Peyer's patch (tissue), 4 donors: ENCODE data around the gene DRAXIN. TPM values are rescaled to one million over a fixed set of nuclear protein-coding genes. Genes with fewer than 3 reads are reported as not detected.

ENCODE experiments used
- DNase-seq, 3 donors: peaks; one replicate each; pipeline ENCODE4 v3.0.0-alpha.2; 2017 to 2019
- H3K27ac ChIP-seq, 4 donors: fragments of 200-600 bp; sonication (generic); one replicate each; pipeline ENCODE4 v1.5.1; 2016 to 2019
- H3K27me3 ChIP-seq, 2 donors: fragments of 200-600 bp; sonication (generic); one replicate each; pipeline ENCODE4 v1.5.1; 2019
- H3K36me3 ChIP-seq, 3 donors: fragments of 200-600 bp; sonication (generic); one replicate each; pipeline ENCODE4 v1.5.1; 2016 to 2019
- H3K4me1 ChIP-seq, 4 donors: fragments of 200-600 bp; sonication (generic); one replicate each; pipeline ENCODE4 v1.5.1; 2016 to 2019
- H3K4me3 ChIP-seq, 4 donors: fragments of 200-600 bp; sonication (generic); 1 replicate in 3 of 4; 2 replicates in 1 of 4; pipeline ENCODE4 v1.5.1; 2016 to 2019; ENCODE audit warnings: mild to moderate bottlenecking in 1 of 4
- H3K9me3 ChIP-seq, 4 donors: fragments of 200-600 bp; sonication (generic); one replicate each; pipeline ENCODE4 v1.5.1; 2016 to 2019; ENCODE audit warnings: mild to moderate bottlenecking in 1 of 4
- CTCF ChIP-seq, 6 experiments: fragments of 450-650 bp in 4 of 6; fragments of 200-600 bp in 2 of 6; sonication (generic) in 1 of 6; IDR thresholded peaks; one replicate each; pipeline ENCODE4 v1.5.1; 2017 to 2019; ENCODE audit warnings: antibody characterized with exemption in 6 of 6, mild to moderate bottlenecking in 3 of 6, moderate library complexity in 1 of 6
- POLR2A ChIP-seq, 2 donors: fragments of 450-650 bp; IDR thresholded peaks; one replicate each; pipeline ENCODE4 v1.5.1; 2017; ENCODE audit warnings: antibody characterized with exemption in 2 of 2, mild to moderate bottlenecking in 2 of 2, moderate library complexity in 2 of 2
- total RNA-seq, 4 donors: library from RNA; depleted of rRNA; stranded (reverse); fragments of >200 nt; gene quantifications; one replicate each; pipeline ENCODE4 v1.1.0, GENCODE V29; 2016

Gene DRAXIN
- total RNA-seq, 4 donors from 2014 or later, result not detected

GRCh38 chr1:11645670-11646265 is 45.7 kb upstream of the DRAXIN start:
- no peak for TF ChIP-seq POLR2A (IDR thresholded peaks at IDR 0.05)
- peak; percentile 36 to 75 (median 64) for TF ChIP-seq CTCF (IDR thresholded peaks at IDR 0.05)
- H3K27me3 ChIP-seq, result peaks cover 0 to 8% of the 10 kb centered on the region in 2 donors

GRCh38 chr1:11646317-11646716 is 45.2 kb upstream of the DRAXIN start:
- no peaks in the 10 kb centered on the region for H3K36me3 ChIP-seq
- peaks cover 4 to 25% (median 14%) of the 10 kb centered on the region in 4 donors for H3K4me1 ChIP-seq
- no peak overlapping the region for H3K4me3 ChIP-seq
- H3K27me3 ChIP-seq, result peaks cover 0 to 8% of the 10 kb centered on the region in 2 donors
- no peaks in the 10 kb centered on the region for H3K9me3 ChIP-seq
- no peak overlapping the region for H3K27ac ChIP-seq
- DNase-seq, result no peak
- TF ChIP-seq CTCF (IDR thresholded peaks at IDR 0.05), result no peak
- no peak for TF ChIP-seq POLR2A (IDR thresholded peaks at IDR 0.05)

More at GRCh38 chr1:11645670-11646265, 45.7 kb upstream of the DRAXIN start:
- H3K4me1 ChIP-seq, result peaks cover 3 to 24% (median 12%) of the 10 kb centered on the region in 4 donors
- DNase-seq, result peak; percentile 67 to 90 (median 87)
- no peaks in the 10 kb centered on the region for H3K36me3 ChIP-seq
- H3K9me3 ChIP-seq, result no peaks in the 10 kb centered on the region
- H3K4me3 ChIP-seq, result no peak overlapping the region
- no peak overlapping the region for H3K27ac ChIP-seq

- H3K27ac ChIP-seq, result no peak overlapping the region
- H3K4me1 ChIP-seq, result peaks cover 4 to 25% (median 14%) of the 10 kb centered on the region in 4 donors
- H3K36me3 ChIP-seq, result no peaks in the 10 kb centered on the region
- no peak for DNase-seq
- peaks cover 0 to 8% of the 10 kb centered on the region in 2 donors for H3K27me3 ChIP-seq
- no peak for TF ChIP-seq CTCF (IDR thresholded peaks at IDR 0.05)
- no peak for TF ChIP-seq POLR2A (IDR thresholded peaks at IDR 0.05)
- no peak overlapping the region for H3K4me3 ChIP-seq
- H3K9me3 ChIP-seq, result no peaks in the 10 kb centered on the region
Observed at GRCh38 chr1:11647333-11647732, 44.2 kb upstream of the DRAXIN start.

GRCh38 chr1:11648039-11648438 is 43.5 kb upstream of the DRAXIN start:
- H3K36me3 ChIP-seq, result no peaks in the 10 kb centered on the region
- no peak for TF ChIP-seq POLR2A (IDR thresholded peaks at IDR 0.05)
- H3K4me1 ChIP-seq, result peaks cover 4 to 25% (median 14%) of the 10 kb centered on the region in 4 donors
- DNase-seq, result no peak
- H3K4me3 ChIP-seq, result no peak overlapping the region
- H3K27me3 ChIP-seq, result peaks cover 0 to 8% of the 10 kb centered on the region in 2 donors
- H3K27ac ChIP-seq, result no peak overlapping the region
- no peaks in the 10 kb centered on the region for H3K9me3 ChIP-seq

- H3K4me3 ChIP-seq, result peak overlapping the region in 2 of 4 donors; percentile 6 to 31
- peaks cover 0 to 8% of the 10 kb centered on the region in 2 donors for H3K27me3 ChIP-seq
- H3K9me3 ChIP-seq, result no peaks in the 10 kb centered on the region
- H3K36me3 ChIP-seq, result no peaks in the 10 kb centered on the region
- H3K27ac ChIP-seq, result no peak overlapping the region
- peak in 2 of 3 donors; percentile 32 to 69 for DNase-seq
- H3K4me1 ChIP-seq, result peaks cover 4 to 31% (median 14%) of the 10 kb centered on the region in 4 donors
- TF ChIP-seq CTCF (IDR thresholded peaks at IDR 0.05), result no peak
- no peak for TF ChIP-seq POLR2A (IDR thresholded peaks at IDR 0.05)
Observed at GRCh38 chr1:11648732-11649158, 42.8 kb upstream of the DRAXIN start.

GRCh38 chr1:11649237-11649623 is 42.3 kb upstream of the DRAXIN start:
- Histone ChIP-seq H3K9me3 (no peaks in the 10 kb centered on the region), H3K36me3 (no peaks in the 10 kb centered on the region), H3K4me1 (peaks cover 4 to 35% (median 14%) of the 10 kb centered on the region in 4 donors), H3K4me3 (peak overlapping the region in 2 of 4 donors; percentile 6 to 31), H3K27me3 (peaks cover 0 to 8% of the 10 kb centered on the region in 2 donors), H3K27ac (no peak overlapping the region)
- TF ChIP-seq CTCF (IDR thresholded peaks at IDR 0.05) (no peak), POLR2A (IDR thresholded peaks at IDR 0.05) (no peak)
- no peak for DNase-seq
